ENCODE results near the gene SIRT3. TPM values are rescaled to one million over a fixed set of nuclear protein-coding genes. Genes with fewer than 3 reads are reported as not detected.

SIRT3 gene
- total RNA-seq, 1 experiment from 2014 or later = 13.6 TPM

DNA sequence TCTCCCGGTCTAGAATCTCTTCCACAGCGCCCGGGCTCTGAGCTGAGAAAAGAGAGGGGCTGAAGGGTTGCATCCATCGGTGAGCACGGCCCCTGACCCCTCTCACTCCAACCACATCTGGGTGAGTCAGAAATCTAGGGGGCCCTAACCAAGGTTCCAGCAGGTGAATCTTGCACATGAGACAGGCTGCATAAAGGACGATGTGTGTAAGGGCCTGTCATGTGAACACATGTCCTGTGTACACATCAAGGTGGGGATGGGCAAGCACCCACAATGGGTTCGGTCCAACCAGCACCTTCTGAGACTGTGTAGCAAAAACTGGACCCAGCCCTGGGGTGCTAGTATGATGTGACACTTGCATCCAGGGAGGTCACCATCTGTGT lies 30.1 kb downstream of the SIRT3 start:
- no peaks in the 10 kb centered on the region for H3K27me3 ChIP-seq (replicated peaks; ENCODE audit: insufficient read depth, low read depth, low read length, poor library complexity)
- intact Hi-C loops (cut with micrococcal nuclease; ENCODE audit: unreplicated experiment) = loop anchor here (5.0 to 10.0 kb wide), 2 partner anchors 151 to 239 kb away; partner anchors contain the start of gene ANO9
- BruUV-seq (replicated peaks) = no TSS peak
- ChIA-PET CTCF (no interaction called here), POLR2A (ENCODE audit: low non-redundant PET) (no interaction called here)
- DNase-seq (ENCODE audit: low spot score) = no peak
- peak overlapping the region; percentile 69 for H3K4me3 ChIP-seq (ENCODE audit: low read depth, low read length, poor library complexity, severe bottlenecking)
- no peak overlapping the region for H3K27ac ChIP-seq (ENCODE audit: low read depth, low read length, poor library complexity, severe bottlenecking)
- no peak for TF ChIP-seq EZH2 (IDR thresholded peaks at IDR 0.05; ENCODE audit: borderline replicate concordance, low read depth, low read length, poor library complexity, severe bottlenecking)
- TF ChIP-seq, protein P1, sequence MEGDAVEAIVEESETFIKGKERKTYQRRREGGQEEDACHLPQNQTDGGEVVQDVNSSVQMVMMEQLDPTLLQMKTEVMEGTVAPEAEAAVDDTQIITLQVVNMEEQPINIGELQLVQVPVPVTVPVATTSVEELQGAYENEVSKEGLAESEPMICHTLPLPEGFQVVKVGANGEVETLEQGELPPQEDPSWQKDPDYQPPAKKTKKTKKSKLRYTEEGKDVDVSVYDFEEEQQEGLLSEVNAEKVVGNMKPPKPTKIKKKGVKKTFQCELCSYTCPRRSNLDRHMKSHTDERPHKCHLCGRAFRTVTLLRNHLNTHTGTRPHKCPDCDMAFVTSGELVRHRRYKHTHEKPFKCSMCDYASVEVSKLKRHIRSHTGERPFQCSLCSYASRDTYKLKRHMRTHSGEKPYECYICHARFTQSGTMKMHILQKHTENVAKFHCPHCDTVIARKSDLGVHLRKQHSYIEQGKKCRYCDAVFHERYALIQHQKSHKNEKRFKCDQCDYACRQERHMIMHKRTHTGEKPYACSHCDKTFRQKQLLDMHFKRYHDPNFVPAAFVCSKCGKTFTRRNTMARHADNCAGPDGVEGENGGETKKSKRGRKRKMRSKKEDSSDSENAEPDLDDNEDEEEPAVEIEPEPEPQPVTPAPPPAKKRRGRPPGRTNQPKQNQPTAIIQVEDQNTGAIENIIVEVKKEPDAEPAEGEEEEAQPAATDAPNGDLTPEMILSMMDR (conservative IDR thresholded peaks at IDR 0.05; ENCODE audit: low read depth, low read length) = no peak
- no peaks in the 10 kb centered on the region for H3K9me3 ChIP-seq (ENCODE audit: low read depth, low read length, poor library complexity, severe bottlenecking)
- peaks cover 19% of the 10 kb centered on the region for H3K36me3 ChIP-seq (ENCODE audit: insufficient read depth, low read length, poor library complexity, severe bottlenecking)
- H3K4me1 ChIP-seq (ENCODE audit: insufficient read depth, low read length, poor library complexity, severe bottlenecking) = peaks cover 13% of the 10 kb centered on the region

DNA sequence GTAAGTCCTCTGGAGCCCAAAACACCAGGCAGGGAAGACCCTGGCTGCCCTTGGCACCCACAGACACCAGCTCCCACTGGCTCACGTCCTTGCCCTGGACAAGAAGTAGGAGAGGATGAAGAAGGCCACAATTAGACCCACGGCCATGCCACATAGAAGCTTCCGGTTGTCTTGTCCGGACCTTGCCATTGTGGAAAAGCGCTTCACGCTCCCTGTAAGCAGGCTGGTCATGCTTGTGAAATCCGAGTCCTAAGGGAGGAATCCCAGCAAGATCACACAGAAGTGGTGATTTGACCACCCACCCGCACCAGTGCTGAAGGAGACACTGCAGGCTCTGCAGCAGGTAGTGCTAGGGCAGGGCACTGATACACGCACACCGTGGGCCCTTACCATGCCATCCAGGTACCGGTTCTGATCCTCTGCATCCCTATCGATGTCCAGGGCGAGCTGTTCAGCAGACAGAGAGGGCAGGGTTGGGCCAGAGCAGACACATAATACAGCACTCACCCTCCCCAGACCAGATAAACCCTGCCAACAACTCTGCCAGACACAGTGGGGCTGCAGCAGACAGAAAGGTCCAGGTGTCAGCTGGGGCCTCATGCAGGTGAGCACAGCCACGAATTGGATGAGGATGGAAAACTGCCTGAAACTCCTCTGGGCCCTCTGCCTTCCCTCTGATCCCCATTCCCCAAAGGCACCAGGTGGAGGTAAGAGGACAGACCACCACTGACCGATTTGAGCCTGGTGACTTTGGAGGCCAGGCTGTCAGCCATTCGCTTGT lies 30.7 kb downstream of the SIRT3 start:
- Histone ChIP-seq H3K9me3 (ENCODE audit: low read depth, low read length, poor library complexity, severe bottlenecking) (no peaks in the 10 kb centered on the region), H3K27ac (ENCODE audit: low read depth, low read length, poor library complexity, severe bottlenecking) (no peak overlapping the region), H3K4me1 (ENCODE audit: insufficient read depth, low read length, poor library complexity, severe bottlenecking) (peaks cover 13% of the 10 kb centered on the region), H3K27me3 (replicated peaks; ENCODE audit: insufficient read depth, low read depth, low read length, poor library complexity) (no peaks in the 10 kb centered on the region), H3K4me3 (ENCODE audit: low read depth, low read length, poor library complexity, severe bottlenecking) (no peak overlapping the region), H3K36me3 (ENCODE audit: insufficient read depth, low read length, poor library complexity, severe bottlenecking) (peaks cover 13% of the 10 kb centered on the region)
- ChIA-PET CTCF (no interaction called here), POLR2A (ENCODE audit: low non-redundant PET) (no interaction called here)
- intact Hi-C loops (cut with micrococcal nuclease; ENCODE audit: unreplicated experiment) = loop anchor here (5.0 to 10.0 kb wide), 2 partner anchors 152 to 239 kb away; partner anchors contain the start of gene ANO9
- DNase-seq (ENCODE audit: low spot score) = no peak
- TF ChIP-seq, protein P1 (conservative IDR thresholded peaks at IDR 0.05; ENCODE audit: low read depth, low read length) = no peak
- TF ChIP-seq EZH2 (IDR thresholded peaks at IDR 0.05; ENCODE audit: borderline replicate concordance, low read depth, low read length, poor library complexity, severe bottlenecking) = no peak
- no TSS peak for BruUV-seq (replicated peaks)

DNA sequence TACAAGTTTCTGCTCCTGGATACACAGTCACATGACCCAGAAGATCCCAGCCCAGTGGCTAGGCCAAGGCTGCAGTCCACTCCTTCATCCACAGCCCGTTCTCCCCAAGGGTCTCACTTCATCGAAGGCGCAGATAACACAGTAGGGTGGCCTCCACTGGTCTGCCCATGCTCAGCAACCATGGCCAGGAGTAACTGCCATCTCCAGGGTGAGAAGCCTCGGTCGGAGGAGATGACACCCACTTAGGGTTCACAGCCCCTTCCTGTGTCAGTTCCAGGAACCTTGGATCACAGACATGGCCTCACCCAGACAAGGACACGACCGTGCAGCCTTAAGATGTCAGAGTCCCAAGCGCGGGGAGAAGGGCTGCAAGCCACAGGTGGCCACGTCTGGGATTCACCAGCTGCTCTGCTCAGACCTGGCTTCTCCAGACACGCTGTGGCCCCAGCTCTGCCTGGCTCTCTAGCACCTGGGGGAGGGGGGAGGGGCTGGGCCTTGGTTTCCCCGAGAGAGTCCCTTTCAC lies 31.5 kb downstream of the SIRT3 start:
- H3K9me3 ChIP-seq (ENCODE audit: low read depth, low read length, poor library complexity, severe bottlenecking) = no peaks in the 10 kb centered on the region
- intact Hi-C loops (cut with micrococcal nuclease; ENCODE audit: unreplicated experiment) = loop anchor here (5.0 to 10.0 kb wide), 2 partner anchors 153 to 240 kb away; partner anchors contain the start of gene ANO9
- no peak for DNase-seq (ENCODE audit: low spot score)
- H3K27me3 ChIP-seq (replicated peaks; ENCODE audit: insufficient read depth, low read depth, low read length, poor library complexity) = no peaks in the 10 kb centered on the region
- peaks cover 6% of the 10 kb centered on the region for H3K36me3 ChIP-seq (ENCODE audit: insufficient read depth, low read length, poor library complexity, severe bottlenecking)
- H3K27ac ChIP-seq (ENCODE audit: low read depth, low read length, poor library complexity, severe bottlenecking) = no peak overlapping the region
- peaks cover 7% of the 10 kb centered on the region for H3K4me1 ChIP-seq (ENCODE audit: insufficient read depth, low read length, poor library complexity, severe bottlenecking)
- CTCF ChIA-PET = no interaction called here
- POLR2A ChIA-PET (ENCODE audit: low non-redundant PET) = no interaction called here
- no peak overlapping the region for H3K4me3 ChIP-seq (ENCODE audit: low read depth, low read length, poor library complexity, severe bottlenecking)
- TF ChIP-seq EZH2 (IDR thresholded peaks at IDR 0.05; ENCODE audit: borderline replicate concordance, low read depth, low read length, poor library complexity, severe bottlenecking) = no peak
- TF ChIP-seq, protein P1 (conservative IDR thresholded peaks at IDR 0.05; ENCODE audit: low read depth, low read length) = no peak
- no TSS peak for BruUV-seq (replicated peaks)
